Right cardiac atrium (tissue), 5 donors: ENCODE results near the gene CATSPER3. TPM values are rescaled to one million over a fixed set of nuclear protein-coding genes. Genes with fewer than 3 reads are reported as not detected.
"Not testable (repeated sequence)": the region's sequence is repeated elsewhere in the genome, so short reads cannot be mapped to it uniquely, and the experiment has no call there.

Experiments used
- ATAC-seq, 2 donors: fragments of 200-7000 bp; cut with Tn5 transposase; one replicate each; pipeline versions ENCODE4 v1.8.0 to v1.9.1; 2020; ENCODE audit warnings: moderate library complexity in 2 of 2, mild to moderate bottlenecking in 1 of 2
- DNase-seq, 3 donors: peaks; one replicate each; pipeline ENCODE4 v3.0.0-alpha.2; 2020
- H3K27ac ChIP-seq: one replicate; pipeline ENCODE4 v1.5.1; 2013; ENCODE audit warnings: mild to moderate bottlenecking, low read length, control low read depth, moderate library complexity
- H3K27me3 ChIP-seq: one replicate; pipeline ENCODE4 v1.6.1; 2013; ENCODE audit not compliant: control insufficient read depth, insufficient read depth
- H3K4me1 ChIP-seq: one replicate; pipeline ENCODE4 v1.6.1; 2013; ENCODE audit warnings: low read length; ENCODE audit not compliant: control insufficient read depth, insufficient read depth
- H3K4me3 ChIP-seq: one replicate; pipeline ENCODE4 v1.5.1; 2013; ENCODE audit warnings: low read length, control low read depth
- H3K9me3 ChIP-seq: one replicate; pipeline ENCODE4 v1.6.1; 2013; ENCODE audit warnings: low read length; ENCODE audit not compliant: control insufficient read depth
- WGBS: extraction: QIAGEN DNeasy Blood & Tissue Kit; methylation state at CpG from one replicate; pipeline ENCODE4 v1.1.7; 2013; 5-methylcytosine and 5-hydroxymethylcytosine counted together
- intact Hi-C, 4 donors: fragments of 100-400 bp; cut with DNase I; formaldehyde crosslinking; loops; one replicate each; pipeline versions ENCODE4 v1.11.0 to v1.14.0; 2022 to 2023
- polyA plus RNA-seq: library from polyadenylated mRNA; stranded (reverse); fragments of 200-250 nt; gene quantifications from one replicate; pipeline ENCODE4 v1.2.3, GENCODE V29; 2013
- total RNA-seq, 4 donors: library from RNA; stranded (reverse); fragmentation: NEBNext Ultra II Directional; extraction: Animal tissue kit (Norgen Biotek cat#: 25700); gene quantifications; one replicate each; pipeline ENCODE4 v1.2.1, GENCODE V29; 2021
- donor health status: healthy with polysubstance abuse.
- donor health status: DM: no; HTN: yes; CAD: no.
- donor health status: DM: no; HTN: no; CAD: no.
- donor health status: DM: no; HTN: yes; CAD: no; lungs with severe emphysema.
- donor health status: DM: yes; HTN: yes; CAD: no.

Gene CATSPER3
- total and polyA plus RNA-seq, 5 donors, result 0.25 to 0.59 (median 0.54) TPM

DNA sequence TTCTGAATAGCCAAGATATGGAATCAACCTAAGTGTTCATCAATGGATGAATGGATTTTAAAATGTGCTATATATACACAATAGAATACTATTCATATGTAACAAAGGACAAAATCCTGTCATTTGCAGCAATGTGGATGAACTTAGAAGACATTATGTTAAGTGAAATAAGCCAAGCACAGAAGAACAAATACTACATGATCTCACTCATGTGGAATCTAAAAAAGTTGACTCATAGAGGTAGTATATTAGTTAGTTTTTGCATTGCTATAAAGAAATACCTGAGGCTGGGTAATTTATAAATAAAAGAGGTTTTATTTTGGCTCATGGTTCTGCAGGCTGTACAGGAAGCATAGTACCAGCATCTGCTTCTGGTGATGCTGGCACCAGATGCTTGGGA is 8.1 kb downstream of the CATSPER3 start:
- no peak for DNase-seq
- Histone ChIP-seq H3K27ac (no peak overlapping the region), H3K4me1 (no peaks in the 10 kb centered on the region), H3K4me3 (no peak overlapping the region), H3K27me3 (no peaks in the 10 kb centered on the region), H3K9me3 (no peaks in the 10 kb centered on the region)
- intact Hi-C loops, result no loop called here
- no peak for ATAC-seq

DNA sequence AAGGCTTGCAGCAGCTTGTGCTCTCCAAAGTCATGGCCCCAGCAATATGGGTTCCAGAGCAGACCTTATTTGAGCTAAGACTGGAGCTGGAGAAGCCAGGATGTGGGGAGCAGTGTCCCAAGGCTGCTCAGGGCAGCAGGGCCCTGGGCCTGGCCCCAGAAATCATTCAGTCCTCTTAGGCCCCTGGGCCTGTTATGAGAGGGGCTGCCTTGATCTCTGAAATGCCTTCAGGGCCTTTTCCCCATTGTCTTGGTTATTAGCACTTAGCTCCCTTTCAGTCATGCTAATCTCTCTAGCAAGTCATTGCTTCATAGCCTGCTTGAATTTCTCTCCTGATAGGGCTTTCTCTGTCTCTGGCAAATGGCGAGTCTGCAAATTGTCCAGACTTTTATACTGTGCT is 9.1 kb downstream of the CATSPER3 start:
- intact Hi-C loops, result no loop called here
- no peaks in the 10 kb centered on the region for H3K27me3 ChIP-seq
- H3K27ac ChIP-seq, result no peak overlapping the region
- WGBS, result 93% methylated on average over 1 of the region's 1 CpG
- H3K9me3 ChIP-seq, result no peaks in the 10 kb centered on the region
- H3K4me1 ChIP-seq, result no peaks in the 10 kb centered on the region
- H3K4me3 ChIP-seq, result no peak overlapping the region
- ATAC-seq (no peak), DNase-seq (no peak)

DNA sequence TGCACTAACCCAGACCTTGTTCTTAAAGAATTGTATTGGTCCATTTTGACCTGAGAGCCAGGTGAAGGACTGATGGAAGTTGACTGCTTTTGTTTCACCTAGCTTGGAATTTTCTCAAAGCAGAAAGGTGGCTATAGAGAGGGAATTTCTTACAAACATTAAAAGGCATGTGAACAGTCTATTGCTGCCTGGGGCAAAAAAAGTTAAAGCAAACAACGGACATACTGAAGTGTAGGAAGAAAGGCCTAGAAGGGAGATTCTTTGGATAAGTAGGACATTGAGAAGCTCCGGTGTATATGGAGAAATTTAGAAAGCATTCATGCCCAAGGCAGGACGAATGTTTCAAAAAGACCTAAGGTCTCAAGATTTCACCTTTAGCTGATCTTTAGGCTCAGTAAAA is 11.7 kb downstream of the CATSPER3 start:
- Histone ChIP-seq H3K27me3 (no peaks in the 10 kb centered on the region), H3K27ac (no peak overlapping the region), H3K4me3 (no peak overlapping the region), H3K4me1 (no peaks in the 10 kb centered on the region), H3K9me3 (peaks cover 2% of the 10 kb centered on the region)
- ATAC-seq (no peak), DNase-seq (no peak)
- intact Hi-C loops, result no loop called here
- WGBS, result 95% methylated on average over 3 of the region's 3 CpGs

DNA sequence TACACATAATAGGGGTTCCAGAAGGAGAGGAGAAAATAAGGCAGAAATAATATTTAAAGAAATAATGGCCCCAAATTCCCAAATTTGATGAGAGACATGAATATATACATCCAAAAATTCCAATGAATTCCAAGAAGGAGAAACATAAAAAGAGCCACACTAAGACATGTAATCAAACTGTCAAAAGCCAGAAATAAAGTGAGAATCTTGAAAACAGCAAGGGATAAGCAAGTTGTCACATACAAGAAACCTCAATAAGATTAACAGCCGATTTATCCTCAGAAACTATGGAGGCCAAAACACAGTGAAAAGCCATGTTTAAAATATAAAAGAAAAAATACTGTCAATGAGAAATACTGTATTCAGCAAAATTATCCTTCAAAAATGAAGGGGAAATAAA is 14.5 kb downstream of the CATSPER3 start:
- H3K27ac ChIP-seq, result no peak overlapping the region
- 95% methylated on average over 1 of the region's 1 CpG for WGBS
- DNase-seq, result no peak
- no peaks in the 10 kb centered on the region for H3K4me1 ChIP-seq
- H3K27me3 ChIP-seq, result no peaks in the 10 kb centered on the region
- no peak overlapping the region for H3K4me3 ChIP-seq
- ATAC-seq, result no peak
- peaks cover 2% of the 10 kb centered on the region for H3K9me3 ChIP-seq
- intact Hi-C loops, result no loop called here

DNA sequence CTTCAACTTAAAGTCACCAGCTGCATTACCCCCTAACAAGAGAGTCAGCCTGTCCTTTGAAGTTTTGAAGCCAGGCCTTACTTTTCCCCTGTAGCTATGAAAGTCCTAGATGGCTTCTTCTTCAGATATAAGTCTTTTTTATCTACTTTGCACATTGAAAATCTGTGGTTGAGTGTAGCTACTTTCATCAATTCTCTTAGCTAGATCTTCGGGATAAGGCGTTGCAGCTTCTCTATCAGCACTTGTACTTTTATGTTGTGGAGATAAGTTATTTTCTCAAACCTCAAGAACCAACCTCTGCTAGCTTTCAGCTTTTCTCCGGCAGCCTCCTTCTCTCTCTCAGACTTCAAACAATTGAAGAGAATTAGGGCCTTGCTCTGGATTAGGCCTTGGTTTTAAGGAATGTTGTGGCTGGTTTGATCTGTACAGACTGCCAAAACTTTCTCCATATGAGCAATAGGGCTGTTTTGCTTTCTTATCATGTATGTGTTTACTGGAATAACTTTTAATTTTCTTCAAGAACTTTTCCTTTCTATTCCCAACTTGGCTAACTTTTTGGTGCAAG is 21.6 kb downstream of the CATSPER3 start:
- ATAC-seq, result no peak
- Histone ChIP-seq H3K27ac (no peak overlapping the region), H3K4me3 (no peak overlapping the region), H3K27me3 (no peaks in the 10 kb centered on the region), H3K4me1 (no peaks in the 10 kb centered on the region), H3K9me3 (no peaks in the 10 kb centered on the region)
- DNase-seq, result no peak
- 86% methylated on average over 3 of the region's 3 CpGs for WGBS
- intact Hi-C loops, result no loop called here

DNA sequence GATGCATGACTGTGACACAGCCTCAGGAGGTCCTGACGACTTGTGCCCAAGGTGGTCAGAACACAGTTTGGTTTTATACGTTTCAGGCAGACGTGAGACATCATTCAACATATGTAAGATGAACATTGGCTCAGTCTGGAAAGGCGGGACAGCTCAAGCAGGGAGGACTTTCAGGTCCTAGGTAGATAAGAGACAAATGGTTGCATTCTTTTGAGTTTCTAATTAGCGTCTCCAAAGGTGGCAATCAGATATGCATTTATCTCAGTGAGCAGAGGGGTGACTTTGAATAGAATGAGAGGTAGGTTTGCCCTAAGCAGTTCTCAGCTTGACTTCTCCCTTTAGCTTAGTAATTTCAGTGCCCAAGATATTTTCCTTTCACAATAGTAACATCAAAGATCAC is 22.5 kb downstream of the CATSPER3 start:
- H3K9me3 ChIP-seq, H3K27ac ChIP-seq, H3K4me3 ChIP-seq, H3K4me1 ChIP-seq, DNase-seq, ATAC-seq, intact Hi-C loops, H3K27me3 ChIP-seq: not testable (repeated sequence)
- 39% methylated on average over 5 of the region's 5 CpGs for WGBS

DNA sequence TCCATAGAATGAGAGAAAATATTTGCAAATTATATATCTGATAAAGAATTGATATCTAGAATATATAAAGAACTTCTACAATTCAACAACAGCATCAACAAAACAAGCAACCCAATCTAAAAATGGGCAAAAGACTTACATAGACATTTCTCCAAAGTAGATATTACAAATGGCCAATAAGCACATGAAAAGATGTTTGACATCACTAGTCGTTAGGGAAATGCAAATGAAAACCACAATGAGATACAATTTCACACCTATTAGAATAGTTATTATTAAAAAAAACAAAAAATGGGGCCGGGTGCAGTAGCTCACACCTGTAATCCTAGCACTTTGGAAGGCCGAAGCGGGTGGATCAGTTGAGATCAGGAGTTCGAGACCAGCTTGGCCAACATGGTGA is 24.4 kb downstream of the CATSPER3 start:
- DNase-seq, result no peak
- no peaks in the 10 kb centered on the region for H3K27me3 ChIP-seq
- H3K27ac ChIP-seq, result no peak overlapping the region
- ATAC-seq, result no peak
- 94% methylated on average over 5 of the region's 5 CpGs for whole genome bisulfite sequencing
- no peak overlapping the region for H3K4me3 ChIP-seq
- no peaks in the 10 kb centered on the region for H3K4me1 ChIP-seq
- intact Hi-C loops, result no loop called here
- H3K9me3 ChIP-seq, result no peaks in the 10 kb centered on the region

DNA sequence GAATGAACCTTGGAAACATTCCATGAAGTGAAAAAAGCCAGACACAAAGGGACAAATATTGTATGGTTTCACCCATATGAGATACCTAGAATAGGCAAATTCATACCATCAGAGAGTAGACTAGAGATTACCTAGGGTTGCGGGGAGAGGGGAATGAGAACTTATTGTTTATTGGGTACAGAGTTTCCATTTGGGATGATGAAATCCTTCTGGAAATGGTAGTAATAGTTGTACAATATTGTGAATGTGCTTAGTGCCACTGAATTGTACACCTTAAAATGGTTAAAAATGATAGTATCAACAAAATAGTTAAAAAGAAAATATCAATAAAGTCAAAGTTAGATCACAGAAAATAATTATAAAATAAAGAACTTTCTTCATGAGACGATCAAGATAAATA is 25.5 kb downstream of the CATSPER3 start:
- no peaks in the 10 kb centered on the region for H3K27me3 ChIP-seq
- no peak overlapping the region for H3K4me3 ChIP-seq
- H3K9me3 ChIP-seq, result no peaks in the 10 kb centered on the region
- WGBS, result 90% methylated on average over 2 of the region's 2 CpGs
- H3K4me1 ChIP-seq, result no peaks in the 10 kb centered on the region
- ATAC-seq (no peak), DNase-seq (no peak)
- intact Hi-C loops, result no loop called here
- no peak overlapping the region for H3K27ac ChIP-seq

DNA sequence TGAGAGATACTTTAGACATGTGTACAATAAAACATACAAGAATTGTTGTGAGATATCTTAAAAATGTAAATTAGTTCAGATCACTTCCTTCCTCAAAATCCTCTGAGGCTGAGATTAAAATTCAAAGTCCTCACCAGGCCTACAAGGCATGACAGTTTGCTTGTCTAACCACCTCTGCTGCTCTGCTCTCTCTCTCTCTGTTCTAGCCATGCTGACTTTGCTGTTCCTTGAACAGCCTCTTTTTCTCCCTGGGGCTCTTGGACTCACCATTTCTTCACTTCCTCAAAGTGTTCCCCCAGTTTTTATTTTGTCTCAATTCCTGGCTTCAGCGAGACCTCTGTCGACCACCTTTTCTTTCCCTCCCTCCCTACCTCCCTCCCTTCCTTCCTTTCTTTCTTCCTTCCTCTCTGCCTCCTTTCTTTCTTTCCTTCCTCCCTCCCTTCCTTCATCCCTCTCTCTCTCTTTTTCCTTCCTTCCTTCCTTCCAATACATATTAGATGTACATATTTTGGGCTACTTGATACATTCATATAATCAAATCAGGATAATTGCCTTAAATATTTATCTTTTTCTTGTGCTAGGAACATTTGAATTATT is 27.0 kb downstream of the CATSPER3 start:
- DNase-seq (no peak), ATAC-seq (no peak)
- 51% methylated on average over 2 of the region's 2 CpGs for WGBS
- intact Hi-C loops, result no loop called here
- Histone ChIP-seq H3K27me3 (no peaks in the 10 kb centered on the region), H3K9me3 (no peaks in the 10 kb centered on the region), H3K27ac (no peak overlapping the region), H3K4me1 (no peaks in the 10 kb centered on the region), H3K4me3 (no peak overlapping the region)

DNA sequence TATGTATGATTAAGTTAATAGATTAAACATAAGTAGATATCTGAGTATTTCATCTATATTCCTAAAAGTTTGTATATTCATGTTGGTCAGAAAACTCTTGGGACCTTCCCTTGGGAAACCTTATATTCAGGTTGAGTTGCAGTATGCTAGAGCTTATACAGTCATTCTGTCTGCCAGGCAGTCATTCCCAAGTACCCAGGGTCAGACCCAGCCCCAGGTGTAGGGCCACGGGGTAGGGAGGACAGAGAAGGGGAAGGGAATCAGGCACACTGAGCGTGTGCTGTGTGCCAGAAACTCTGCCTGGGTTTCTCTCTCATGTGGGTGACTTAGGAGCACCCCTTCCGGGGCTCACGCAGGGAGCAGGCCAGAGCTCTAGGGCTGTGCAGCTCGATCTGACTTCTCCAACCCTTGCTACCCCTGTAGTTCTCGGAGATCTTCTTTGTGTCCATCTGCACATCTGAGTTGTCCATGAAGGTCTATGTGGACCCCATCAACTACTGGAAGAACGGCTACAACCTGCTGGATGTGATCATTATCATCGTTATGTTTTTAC is 28.2 kb downstream of the CATSPER3 start:
- no peaks in the 10 kb centered on the region for H3K27me3 ChIP-seq
- ATAC-seq (no peak), DNase-seq (no peak)
- no peak overlapping the region for H3K27ac ChIP-seq
- H3K4me3 ChIP-seq, result no peak overlapping the region
- intact Hi-C loops, result no loop called here
- H3K4me1 ChIP-seq, result no peaks in the 10 kb centered on the region
- 91% methylated on average over 8 of the region's 8 CpGs for WGBS
- no peaks in the 10 kb centered on the region for H3K9me3 ChIP-seq

DNA sequence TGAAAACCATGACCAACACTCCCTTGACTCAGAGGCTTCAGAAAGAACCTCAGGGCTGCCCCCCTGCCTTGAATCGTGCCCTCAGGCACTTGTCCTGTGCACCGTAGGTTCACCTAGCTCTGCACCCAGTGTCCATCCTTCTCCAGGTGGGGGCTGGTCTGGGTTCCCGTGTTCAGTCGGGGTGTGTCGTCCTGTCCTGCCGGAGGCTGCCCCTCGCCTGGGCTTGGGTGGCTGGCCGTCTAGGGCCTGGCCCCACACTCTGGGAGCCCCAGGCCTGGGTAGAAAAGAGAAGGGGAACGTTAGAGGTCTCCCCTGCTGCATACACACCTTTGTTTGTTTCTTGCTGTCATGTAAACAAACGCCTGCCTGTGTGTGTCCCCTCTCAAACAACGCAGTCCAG is 29.3 kb downstream of the CATSPER3 start:
- DNase-seq, result no peak
- intact Hi-C loops, result no loop called here
- 79% methylated on average over 11 of the region's 11 CpGs for WGBS
- no peaks in the 10 kb centered on the region for H3K4me1 ChIP-seq
- H3K4me3 ChIP-seq, result no peak overlapping the region
- ATAC-seq, result peak in 1 of 2 donors; percentile 19
- no peak overlapping the region for H3K27ac ChIP-seq
- H3K9me3 ChIP-seq, result no peaks in the 10 kb centered on the region
- H3K27me3 ChIP-seq, result no peaks in the 10 kb centered on the region

DNA sequence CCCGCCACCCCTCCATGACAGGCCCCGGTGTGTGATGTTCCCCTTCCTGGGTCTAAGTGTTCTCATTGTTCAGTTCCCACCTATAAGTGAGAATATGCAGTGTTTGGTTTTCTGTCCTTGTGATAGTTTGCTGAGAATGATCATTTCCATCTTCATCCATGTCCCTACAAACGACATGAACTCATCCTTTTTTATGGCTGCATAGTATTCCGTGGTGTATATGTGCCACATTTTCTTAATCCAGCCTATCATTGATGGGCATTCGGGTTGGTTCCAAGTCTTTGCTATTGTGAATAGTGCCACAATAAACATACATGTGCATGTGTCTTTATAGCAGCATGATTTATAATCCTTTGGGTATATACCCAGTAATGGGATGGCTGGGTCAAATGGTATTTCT is 30.4 kb downstream of the CATSPER3 start:
- H3K27ac ChIP-seq, DNase-seq, H3K4me1 ChIP-seq, intact Hi-C loops, H3K27me3 ChIP-seq, ATAC-seq, H3K4me3 ChIP-seq, H3K9me3 ChIP-seq: not testable (repeated sequence)
- WGBS, result 88% methylated on average over 5 of the region's 5 CpGs
